Neural cell (in vitro differentiated cells): Measurements from ENCODE around the gene KLHL28. TPM values are rescaled to one million over a fixed set of nuclear protein-coding genes. Genes with fewer than 3 reads are reported as not detected.

Experiments used
- H2AFZ ChIP-seq: fragments of 200-600, 300-800 bp; sonication (generic), shearing (Covaris generic); 2 replicates; pipeline ENCODE4 v1.6.0; 2014; ENCODE audit warnings: low read depth, mild to moderate bottlenecking, antibody characterized with exemption, low read length, moderate library complexity
- H3F3A ChIP-seq: fragments of 200-600 bp; shearing (Covaris generic); 2 replicates; pipeline ENCODE4 v1.6.1; 2016; ENCODE audit warnings: mild to moderate bottlenecking, moderate library complexity, mixed read lengths, antibody characterized with exemption, low read length; ENCODE audit not compliant: insufficient read depth, poor library complexity, severe bottlenecking
- H3K27ac ChIP-seq: fragments of 200-600, 300-800 bp; sonication (generic), shearing (Covaris generic); 2 replicates; pipeline ENCODE4 v1.5.1; 2014; ENCODE audit warnings: mild to moderate bottlenecking, low read length, moderate library complexity
- H3K27me3 ChIP-seq: fragments of 300-800, 200-600 bp; sonication (generic), shearing (Covaris generic); 2 replicates; pipeline ENCODE4 v1.6.0; 2014; ENCODE audit warnings: mild to moderate bottlenecking, low read depth, low read length, moderate library complexity; ENCODE audit not compliant: insufficient read depth
- H3K36me3 ChIP-seq: fragments of 300-800, 200-600 bp; sonication (generic), shearing (Covaris generic); 2 replicates; pipeline ENCODE4 v1.5.1; 2014; ENCODE audit warnings: mild to moderate bottlenecking, antibody characterized with exemption, low read length, moderate library complexity; ENCODE audit not compliant: insufficient read depth
- H3K4me2 ChIP-seq: fragments of 300-800, 200-600 bp; sonication (generic), shearing (Covaris generic); 2 replicates; pipeline ENCODE4 v1.6.0; 2014; ENCODE audit warnings: mild to moderate bottlenecking, low read length
- H3K4me3 ChIP-seq: fragments of 300-800, 200-600 bp; sonication (generic), shearing (Covaris generic); 2 replicates; pipeline ENCODE4 v1.5.1; 2014; ENCODE audit warnings: mild to moderate bottlenecking, low read length, moderate library complexity
- H3K79me2 ChIP-seq: fragments of 200-600 bp; shearing (Covaris generic); replicated peaks from 2 replicates; pipeline ENCODE4 v1.6.0; 2014; ENCODE audit warnings: mild to moderate bottlenecking, low read length, moderate library complexity; ENCODE audit not compliant: insufficient read depth
- H3K9ac ChIP-seq: fragments of 300-800, 200-600 bp; sonication (generic), shearing (Covaris generic); 2 replicates; pipeline ENCODE4 v1.6.1; 2016; ENCODE audit warnings: mild to moderate bottlenecking, low read length, mixed read lengths
- H3K9me2 ChIP-seq: fragments of 200-600 bp; shearing (Covaris generic); 2 replicates; pipeline ENCODE4 v1.6.1; 2016; ENCODE audit warnings: mild to moderate bottlenecking, low read length, mixed read lengths; ENCODE audit not compliant: insufficient read depth
- H3K9me3 ChIP-seq: fragments of 200-600, 300-800 bp; sonication (generic), shearing (Covaris generic); 2 replicates; pipeline ENCODE4 v1.6.1; 2016; ENCODE audit warnings: mild to moderate bottlenecking, mixed run types, low read length, moderate library complexity, mixed read lengths
- H4K20me1 ChIP-seq: fragments of 200-600 bp; shearing (Covaris generic); 2 replicates; pipeline ENCODE4 v1.6.1; 2016; ENCODE audit warnings: mild to moderate bottlenecking, mixed run types; ENCODE audit not compliant: insufficient read depth
- EP300 ChIP-seq: fragments of 450-650 bp; conservative IDR thresholded peaks from 2 replicates; pipeline ENCODE4 v1.6.1; 2014; ENCODE audit warnings: antibody characterized with exemption, mild to moderate bottlenecking, moderate library complexity; ENCODE audit not compliant: poor library complexity, severe bottlenecking
- EZH2 ChIP-seq: fragments of 200-600, 300-800 bp; shearing (Covaris generic), sonication (generic); IDR thresholded peaks from 2 replicates; pipeline ENCODE4 v1.6.1; 2014; ENCODE audit warnings: antibody characterized with exemption, low read length, borderline replicate concordance, mild to moderate bottlenecking; ENCODE audit not compliant: insufficient read depth, poor library complexity, severe bottlenecking
- MXI1 ChIP-seq: fragments of 450-650 bp; conservative IDR thresholded peaks from 2 replicates; pipeline ENCODE4 v1.6.1; 2014; ENCODE audit warnings: antibody characterized with exemption, mild to moderate bottlenecking; ENCODE audit not compliant: poor library complexity, severe bottlenecking
- POLR2AphosphoS5 ChIP-seq: IDR thresholded peaks from 2 replicates; pipeline ENCODE4 v1.6.1; 2012
- RAD21 ChIP-seq: fragments of 450-650 bp; conservative IDR thresholded peaks from 2 replicates; pipeline ENCODE4 v1.6.1; 2014; ENCODE audit warnings: antibody characterized with exemption, mild to moderate bottlenecking, moderate library complexity
- REST ChIP-seq: IDR thresholded peaks from 2 replicates; pipeline ENCODE4 v1.6.1; 2012; ENCODE audit warnings: borderline replicate concordance
- SMC3 ChIP-seq: fragments of 450-650 bp; conservative IDR thresholded peaks from 2 replicates; pipeline ENCODE4 v1.6.1; 2014; ENCODE audit warnings: antibody characterized with exemption, mild to moderate bottlenecking, moderate library complexity; ENCODE audit not compliant: poor library complexity
- TAF1 ChIP-seq: IDR thresholded peaks from 2 replicates; pipeline ENCODE4 v1.6.1; 2012; ENCODE audit warnings: low read depth
- polyA plus RNA-seq: library from polyadenylated mRNA; depleted of rRNA; stranded (reverse); fragments of >200 nt; gene quantifications from 2 replicates; pipeline ENCODE4 v1.2.3, GENCODE V29; 2014
- TF ChIP-seq, protein P1 (sequence below): fragments of 450-650 bp; IDR thresholded peaks from 2 replicates; pipeline ENCODE4 v1.5.1; 2014; ENCODE audit warnings: antibody characterized with exemption, mild to moderate bottlenecking, moderate library complexity; ENCODE audit not compliant: poor library complexity, severe bottlenecking

The KLHL28 gene
- polyA plus RNA-seq, 1 donor from 2014 or later, result 17.4 TPM

DNA sequence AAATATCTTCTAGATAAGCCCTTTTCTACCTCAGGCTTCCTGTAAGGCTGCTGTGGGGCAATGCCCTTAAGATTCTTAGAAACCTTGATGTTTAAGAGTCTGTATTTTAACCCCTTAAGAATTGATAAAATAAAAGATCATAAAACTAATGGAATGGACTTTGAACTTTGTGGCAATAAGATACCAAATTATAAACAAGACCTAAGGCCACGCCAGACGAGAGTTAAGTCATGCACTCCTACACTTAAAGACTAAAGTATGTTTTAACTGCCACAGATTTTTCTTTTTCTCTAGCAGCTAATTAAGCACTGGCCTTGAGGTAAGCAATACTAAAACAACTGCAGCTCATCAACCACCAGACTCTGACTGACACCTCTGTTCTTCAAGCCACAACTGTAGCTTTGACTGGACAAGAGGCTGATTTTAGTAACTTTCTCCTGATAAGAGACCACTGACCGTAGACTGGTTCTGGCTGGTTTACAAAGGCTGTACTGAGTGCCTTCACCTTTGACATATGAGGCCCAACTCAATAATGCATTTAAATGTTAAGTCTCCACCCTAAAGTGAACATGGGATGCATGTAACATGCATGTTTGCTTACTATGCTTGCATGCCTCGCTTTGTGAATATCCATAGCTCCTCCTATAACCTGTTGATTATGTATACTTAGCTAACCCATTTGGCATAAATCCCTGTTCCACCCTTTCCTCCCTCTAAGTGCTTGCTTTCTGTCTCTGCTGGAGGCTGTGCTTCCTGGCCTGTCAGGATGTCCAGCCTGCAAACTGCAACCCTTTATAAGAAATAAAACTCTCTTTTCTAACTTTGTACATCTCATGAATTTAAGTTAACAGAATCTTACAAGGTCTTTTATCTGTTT lies 71.9 kb downstream of the KLHL28 start:
- Histone ChIP-seq H4K20me1 (no peaks in the 10 kb centered on the region), H3K79me2 (no peaks in the 10 kb centered on the region), H3K9me3 (no peaks in the 10 kb centered on the region), H3K4me3 (no peak overlapping the region), H3F3A (no peaks in the 10 kb centered on the region), H3K4me2 (no peak overlapping the region), H3K9ac (no peak overlapping the region), H3K27ac (no peak overlapping the region), H3K9me2 (no peaks in the 10 kb centered on the region), H2AFZ (no peak overlapping the region), H3K27me3 (no peaks in the 10 kb centered on the region), H3K36me3 (no peaks in the 10 kb centered on the region)
- no peak for TF ChIP-seq TAF1
- TF ChIP-seq REST, result no peak
- TF ChIP-seq, protein P1, sequence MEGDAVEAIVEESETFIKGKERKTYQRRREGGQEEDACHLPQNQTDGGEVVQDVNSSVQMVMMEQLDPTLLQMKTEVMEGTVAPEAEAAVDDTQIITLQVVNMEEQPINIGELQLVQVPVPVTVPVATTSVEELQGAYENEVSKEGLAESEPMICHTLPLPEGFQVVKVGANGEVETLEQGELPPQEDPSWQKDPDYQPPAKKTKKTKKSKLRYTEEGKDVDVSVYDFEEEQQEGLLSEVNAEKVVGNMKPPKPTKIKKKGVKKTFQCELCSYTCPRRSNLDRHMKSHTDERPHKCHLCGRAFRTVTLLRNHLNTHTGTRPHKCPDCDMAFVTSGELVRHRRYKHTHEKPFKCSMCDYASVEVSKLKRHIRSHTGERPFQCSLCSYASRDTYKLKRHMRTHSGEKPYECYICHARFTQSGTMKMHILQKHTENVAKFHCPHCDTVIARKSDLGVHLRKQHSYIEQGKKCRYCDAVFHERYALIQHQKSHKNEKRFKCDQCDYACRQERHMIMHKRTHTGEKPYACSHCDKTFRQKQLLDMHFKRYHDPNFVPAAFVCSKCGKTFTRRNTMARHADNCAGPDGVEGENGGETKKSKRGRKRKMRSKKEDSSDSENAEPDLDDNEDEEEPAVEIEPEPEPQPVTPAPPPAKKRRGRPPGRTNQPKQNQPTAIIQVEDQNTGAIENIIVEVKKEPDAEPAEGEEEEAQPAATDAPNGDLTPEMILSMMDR, result no peak
- TF ChIP-seq POLR2AphosphoS5, result no peak
- TF ChIP-seq SMC3, result no peak
- TF ChIP-seq EP300, result no peak
- no peak for TF ChIP-seq EZH2
- no peak for TF ChIP-seq RAD21
- no peak for TF ChIP-seq MXI1

DNA sequence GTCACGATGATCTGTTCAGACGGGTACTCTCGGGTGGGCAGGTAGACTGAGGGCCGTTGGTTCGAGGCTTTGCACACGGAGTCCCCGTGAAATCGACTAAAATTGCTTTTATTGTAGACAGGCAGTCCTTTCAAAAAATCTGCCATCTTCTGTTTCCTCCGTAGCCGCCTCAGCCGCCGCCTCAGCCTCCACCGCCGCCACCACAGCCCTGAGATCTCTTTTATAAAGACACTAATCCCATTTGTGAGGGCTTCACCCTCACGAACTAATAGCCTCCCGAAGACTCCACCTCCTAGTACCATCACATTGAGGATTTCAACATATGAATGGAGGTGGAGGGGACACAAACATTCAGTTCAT lies 74.2 kb downstream of the KLHL28 start:
- Histone ChIP-seq H3K4me3 (no peak overlapping the region), H3K9ac (no peak overlapping the region), H3K27ac (no peak overlapping the region), H3K79me2 (no peaks in the 10 kb centered on the region), H4K20me1 (no peaks in the 10 kb centered on the region), H3K36me3 (no peaks in the 10 kb centered on the region), H3K4me2 (no peak overlapping the region), H3K9me2 (no peaks in the 10 kb centered on the region), H3F3A (no peaks in the 10 kb centered on the region), H3K27me3 (no peaks in the 10 kb centered on the region), H2AFZ (no peak overlapping the region), H3K9me3 (no peaks in the 10 kb centered on the region)
- no peak for TF ChIP-seq POLR2AphosphoS5
